Central memory CD8-positive, alpha-beta T cell (primary cell): ENCODE results near the gene PTPRH.
"Not testable (repeated sequence)": the region's sequence is repeated elsewhere in the genome, so short reads cannot be mapped to it uniquely, and the experiment has no call there.

Experiments
- ATAC-seq: fragments of 150-1000 bp; cut with Tn5 transposase; replicated peaks from 2 replicates; pipeline ENCODE4 v1.10.0; 2022; ENCODE audit warnings: mild to moderate bottlenecking, moderate FRiP score, moderate number of reproducible peaks; ENCODE audit not compliant: poor library complexity, severe bottlenecking; ENCODE audit errors: extremely low read depth
- DNase-seq, 2 donors: peaks; one replicate each; pipeline ENCODE4 v3.0.0; 2021; ENCODE audit warnings: low spot score in 2 of 2
- H3K27ac Mint-ChIP-seq: one replicate; pipeline ENCODE4 v1.8.0; 2022; ENCODE audit warnings: low read depth, mild to moderate bottlenecking, moderate library complexity, mixed read lengths
- H3K27me3 Mint-ChIP-seq: one replicate; pipeline ENCODE4 v1.8.0; 2022; ENCODE audit warnings: mixed read lengths
- H3K36me3 Mint-ChIP-seq: one replicate; pipeline ENCODE4 v1.8.0; 2022; ENCODE audit warnings: mild to moderate bottlenecking, moderate library complexity, mixed read lengths; ENCODE audit not compliant: insufficient read depth
- H3K4me1 Mint-ChIP-seq: one replicate; pipeline ENCODE4 v1.8.0; 2022; ENCODE audit warnings: mixed read lengths
- H3K4me3 Mint-ChIP-seq: one replicate; pipeline ENCODE4 v1.8.0; 2022; ENCODE audit warnings: mild to moderate bottlenecking, moderate library complexity, mixed read lengths
- H3K9me3 Mint-ChIP-seq: one replicate; pipeline ENCODE4 v1.8.0; 2022; ENCODE audit warnings: mixed read lengths

PTPRH gene

GRCh38 chr19:55227241-55228014, 18.1 kb upstream of the PTPRH start:
- H3K9me3 Mint-ChIP-seq = no peaks in the 10 kb centered on the region
- DNase-seq = no peak
- ATAC-seq = no peak
- peaks cover 25% of the 10 kb centered on the region for H3K36me3 Mint-ChIP-seq
- H3K4me1 Mint-ChIP-seq = peaks cover 6% of the 10 kb centered on the region
- no peaks in the 10 kb centered on the region for H3K27me3 Mint-ChIP-seq
- peak overlapping the region; percentile 79 for H3K27ac Mint-ChIP-seq
- H3K4me3 Mint-ChIP-seq = no peak overlapping the region

- peaks cover 6% of the 10 kb centered on the region for H3K4me1 Mint-ChIP-seq
- peaks cover 24% of the 10 kb centered on the region for H3K36me3 Mint-ChIP-seq
- H3K27me3 Mint-ChIP-seq = no peaks in the 10 kb centered on the region
- no peaks in the 10 kb centered on the region for H3K9me3 Mint-ChIP-seq
- no peak overlapping the region for H3K4me3 Mint-ChIP-seq
- H3K27ac Mint-ChIP-seq = no peak overlapping the region
- no peak for DNase-seq
- no peak for ATAC-seq
Measured at GRCh38 chr19:55226788-55227187, 17.5 kb upstream of the PTPRH start.

- peaks cover 11% of the 10 kb centered on the region for H3K4me1 Mint-ChIP-seq
- H3K27ac Mint-ChIP-seq = no peak overlapping the region
- ATAC-seq = no peak
- H3K27me3 Mint-ChIP-seq = no peaks in the 10 kb centered on the region
- peaks cover 24% of the 10 kb centered on the region for H3K36me3 Mint-ChIP-seq
- H3K4me3 Mint-ChIP-seq = no peak overlapping the region
- DNase-seq = no peak
- no peaks in the 10 kb centered on the region for H3K9me3 Mint-ChIP-seq
Measured at GRCh38 chr19:55226273-55226672, 17.0 kb upstream of the PTPRH start.

- peaks cover 11% of the 10 kb centered on the region for H3K4me1 Mint-ChIP-seq
- H3K9me3 Mint-ChIP-seq = no peaks in the 10 kb centered on the region
- H3K36me3 Mint-ChIP-seq = peaks cover 24% of the 10 kb centered on the region
- no peaks in the 10 kb centered on the region for H3K27me3 Mint-ChIP-seq
- DNase-seq (no peak), ATAC-seq (no peak)
- H3K4me3 Mint-ChIP-seq = no peak overlapping the region
- peak overlapping the region; percentile 38 for H3K27ac Mint-ChIP-seq
Measured at GRCh38 chr19:55225415-55225958, 16.2 kb upstream of the PTPRH start.

DNA sequence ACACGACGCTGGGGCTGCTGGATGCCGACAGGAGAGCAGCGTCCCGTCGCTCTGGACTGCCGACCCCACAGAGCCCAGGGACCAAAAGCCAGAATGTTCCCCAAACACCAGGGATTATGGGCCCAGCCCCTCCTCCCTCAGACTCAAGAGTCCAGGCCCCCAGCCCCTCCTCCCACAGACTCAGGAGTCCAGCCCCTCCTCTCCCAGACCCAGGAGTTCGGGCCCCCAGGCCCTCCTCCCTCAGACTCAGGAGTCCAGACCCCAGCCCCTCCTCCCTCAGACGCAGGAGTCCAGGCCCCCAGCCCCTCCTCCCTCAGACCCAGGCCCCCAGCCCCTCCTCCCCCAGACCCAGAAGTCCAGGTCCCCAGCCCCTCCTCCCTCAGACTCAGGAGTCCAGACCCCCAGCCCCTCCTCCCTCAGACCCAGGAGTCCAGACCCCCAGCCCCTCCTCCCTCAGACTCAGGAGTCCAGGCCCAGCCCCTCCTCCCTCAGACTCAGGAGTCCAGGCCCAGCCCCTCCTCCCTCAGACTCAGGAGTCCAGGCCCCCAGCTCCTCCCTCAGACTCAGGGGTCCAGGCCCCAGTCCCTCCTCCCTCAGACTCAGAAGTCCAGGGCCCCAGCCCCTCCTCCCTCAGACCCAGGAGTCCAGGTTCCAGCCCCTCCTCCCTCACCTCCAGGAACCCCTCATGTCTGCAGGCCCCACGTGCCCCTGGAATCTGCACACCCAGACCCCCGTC, 15.5 kb upstream of the PTPRH start:
- peaks cover 11% of the 10 kb centered on the region for H3K4me1 Mint-ChIP-seq
- H3K27ac Mint-ChIP-seq = peak overlapping the region; percentile 38
- H3K36me3 Mint-ChIP-seq = peaks cover 21% of the 10 kb centered on the region
- not testable (repeated sequence) for H3K4me3 Mint-ChIP-seq, DNase-seq, H3K27me3 Mint-ChIP-seq, ATAC-seq, H3K9me3 Mint-ChIP-seq

DNA sequence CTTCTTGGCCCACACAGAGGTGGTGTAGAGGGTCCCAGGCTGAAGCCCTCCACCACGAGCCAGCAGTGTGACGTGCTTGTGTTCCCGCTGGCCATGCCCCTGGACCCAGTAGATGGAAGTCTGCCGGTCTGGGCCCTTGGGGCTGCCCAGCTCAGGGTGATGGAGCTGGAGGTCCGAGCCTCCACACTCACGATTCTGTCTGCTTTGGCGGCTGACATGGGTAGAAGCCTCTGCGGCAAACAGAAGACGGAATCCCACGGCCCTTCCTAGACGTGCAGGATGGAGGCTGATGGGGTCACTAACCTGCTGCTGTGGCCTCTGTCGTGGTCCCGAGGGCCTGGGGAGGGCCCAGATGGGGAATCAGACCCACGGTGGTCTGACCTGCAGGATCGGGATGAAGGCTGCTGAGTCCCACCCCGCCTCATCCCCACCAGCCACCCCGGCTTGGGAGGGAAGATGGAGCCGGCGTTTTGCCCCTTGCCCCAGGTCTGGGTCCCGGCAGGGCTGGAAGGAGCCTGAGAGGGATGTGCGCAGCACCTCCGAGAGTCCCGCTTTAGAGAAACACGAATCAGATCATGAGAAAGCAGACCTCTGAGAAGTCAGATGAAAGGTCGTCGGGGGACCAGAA, 14.9 kb upstream of the PTPRH start:
- no peak for DNase-seq
- Mint-ChIP-seq H3K36me3 (peaks cover 16% of the 10 kb centered on the region), H3K9me3 (no peaks in the 10 kb centered on the region), H3K4me3 (no peak overlapping the region), H3K4me1 (peaks cover 11% of the 10 kb centered on the region), H3K27ac (no peak overlapping the region), H3K27me3 (no peaks in the 10 kb centered on the region)
- no peak for ATAC-seq

DNA sequence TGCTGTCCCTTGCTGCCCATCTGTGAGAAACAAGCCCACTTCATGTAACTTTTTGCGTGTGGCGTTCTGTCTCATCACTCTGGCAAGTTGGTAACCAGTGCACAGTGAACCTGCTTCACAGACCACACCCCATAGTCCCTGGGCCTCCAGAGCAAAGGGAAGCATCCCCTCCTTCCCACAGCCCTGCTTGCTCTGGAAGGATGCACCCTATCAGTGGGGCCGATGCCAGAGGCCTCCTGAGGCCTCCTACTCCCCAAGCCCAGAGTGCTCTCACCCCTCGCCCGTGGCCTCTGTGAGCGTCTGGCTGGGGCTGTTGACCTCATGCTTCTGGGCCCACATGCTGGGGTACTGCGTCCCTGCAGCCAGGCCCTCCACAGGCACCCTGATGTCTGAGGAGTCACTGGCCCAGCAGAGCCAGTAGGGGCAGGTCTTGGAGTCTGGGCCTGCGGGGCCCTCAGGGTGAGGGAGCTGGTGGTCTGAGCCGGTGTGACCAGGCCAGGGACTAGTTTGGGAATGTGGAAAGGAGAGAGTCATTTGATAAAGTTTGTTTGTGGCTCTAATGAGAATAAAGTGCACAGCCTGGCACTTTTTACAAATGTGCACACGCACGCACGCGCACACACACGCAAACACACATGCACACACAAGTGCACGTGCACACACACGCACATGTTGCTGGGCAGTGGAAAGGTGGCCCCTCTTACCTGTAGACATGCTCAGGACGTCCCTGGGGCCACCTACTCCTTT, 14.2 kb upstream of the PTPRH start:
- Mint-ChIP-seq H3K4me1 (peaks cover 11% of the 10 kb centered on the region), H3K27me3 (no peaks in the 10 kb centered on the region), H3K4me3 (no peak overlapping the region), H3K36me3 (peaks cover 16% of the 10 kb centered on the region), H3K27ac (no peak overlapping the region), H3K9me3 (no peaks in the 10 kb centered on the region)
- DNase-seq (no peak), ATAC-seq (no peak)

GRCh38 chr19:55220525-55220924, 11.2 kb upstream of the PTPRH start:
- ATAC-seq = no peak
- no peak for DNase-seq
- Mint-ChIP-seq H3K36me3 (peaks cover 15% of the 10 kb centered on the region), H3K4me1 (peaks cover 20% of the 10 kb centered on the region), H3K4me3 (no peak overlapping the region), H3K27me3 (no peaks in the 10 kb centered on the region), H3K9me3 (peaks cover 3% of the 10 kb centered on the region), H3K27ac (no peak overlapping the region)

DNA sequence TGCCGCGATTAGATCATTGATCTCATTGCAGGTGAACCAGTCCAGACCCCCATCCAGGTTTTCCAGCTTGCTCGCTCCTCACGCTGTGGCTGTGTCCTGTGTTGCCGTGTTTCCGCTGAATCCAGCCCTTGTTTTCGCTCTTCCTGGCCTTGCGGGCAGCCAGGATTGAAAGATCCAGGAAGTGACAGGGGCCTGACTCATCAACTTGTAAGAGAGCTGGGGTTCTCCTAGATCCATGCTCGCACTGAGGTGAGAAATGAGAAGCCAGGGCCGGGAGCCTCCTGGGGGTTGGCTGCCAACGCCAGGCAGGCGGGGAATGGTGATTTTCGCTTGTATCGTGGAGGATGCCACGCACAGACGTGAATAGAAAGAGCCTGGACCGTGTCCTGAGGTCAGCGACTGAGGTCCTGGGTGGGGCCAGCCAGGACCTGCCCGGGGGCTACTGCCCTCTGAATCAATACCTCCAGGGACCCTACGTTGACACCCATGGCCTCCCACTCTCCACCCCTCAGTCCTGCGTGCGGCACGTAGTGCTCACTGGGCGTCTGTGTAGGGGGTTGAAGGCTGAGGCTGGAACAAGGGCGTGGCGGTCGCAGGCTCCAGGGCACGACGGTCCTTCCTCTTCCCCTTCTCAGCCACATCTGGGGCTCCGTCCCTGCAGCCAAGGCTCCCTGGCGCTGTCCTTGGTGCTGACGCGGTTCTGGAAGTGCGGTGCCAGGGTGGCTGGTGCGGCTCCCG, 7.3 kb upstream of the PTPRH start:
- Mint-ChIP-seq H3K27ac (no peak overlapping the region), H3K9me3 (peaks cover 5% of the 10 kb centered on the region), H3K36me3 (peaks cover 8% of the 10 kb centered on the region), H3K4me1 (peaks cover 15% of the 10 kb centered on the region), H3K4me3 (no peak overlapping the region), H3K27me3 (peaks cover 23% of the 10 kb centered on the region)
- DNase-seq (no peak), ATAC-seq (peak; percentile 24)

GRCh38 chr19:55213547-55213946, 4.2 kb upstream of the PTPRH start:
- Mint-ChIP-seq H3K9me3 (peaks cover 5% of the 10 kb centered on the region), H3K4me3 (no peak overlapping the region), H3K4me1 (peaks cover 11% of the 10 kb centered on the region), H3K36me3 (peaks cover 6% of the 10 kb centered on the region), H3K27ac (no peak overlapping the region), H3K27me3 (peaks cover 36% of the 10 kb centered on the region)
- no peak for ATAC-seq
- DNase-seq = no peak

DNA sequence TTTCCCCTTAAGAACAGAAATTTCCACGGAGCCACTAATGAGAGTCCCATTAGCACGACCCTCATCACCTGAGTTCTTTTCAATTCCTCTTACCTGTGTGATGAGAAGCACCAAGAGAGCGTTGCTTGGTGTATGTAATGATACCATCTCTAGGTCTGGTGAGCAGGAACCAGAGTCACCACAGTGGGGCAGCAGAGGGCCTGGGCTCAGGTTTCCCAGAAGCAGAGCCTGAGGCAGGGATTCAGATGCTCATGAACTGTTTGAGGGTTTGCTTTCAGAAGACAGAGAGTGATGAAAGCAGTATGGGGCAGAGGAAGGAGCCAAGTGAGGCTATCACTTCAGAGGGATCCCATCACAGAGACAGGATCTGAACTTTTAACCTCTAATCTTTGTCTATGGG, 3.1 kb upstream of the PTPRH start:
- Mint-ChIP-seq H3K27me3 (peaks cover 38% of the 10 kb centered on the region), H3K36me3 (peaks cover 5% of the 10 kb centered on the region), H3K4me1 (peaks cover 11% of the 10 kb centered on the region), H3K9me3 (peaks cover 5% of the 10 kb centered on the region), H3K27ac (no peak overlapping the region), H3K4me3 (no peak overlapping the region)
- no peak for ATAC-seq
- DNase-seq = no peak
